Left lobe of liver (tissue), 2 donors: ENCODE data around the gene NR2C2AP. TPM values are rescaled to one million over a fixed set of nuclear protein-coding genes. Genes with fewer than 3 reads are reported as not detected.

Experiments
- ATAC-seq: fragments of 200-7000 bp; cut with Tn5 transposase; one replicate; pipeline ENCODE4 v1.9.1; 2020; ENCODE audit warnings: mild to moderate bottlenecking, moderate library complexity
- DNase-seq: peaks from one replicate; pipeline ENCODE4 v3.0.0-alpha.2; 2020; ENCODE audit warnings: low spot score
- total RNA-seq: library from RNA; stranded (reverse); gene quantifications from one replicate; pipeline ENCODE4 v1.2.1, GENCODE V29; 2021
- donor health status: DM: no; HTN: no; CAD: no; lungs with moderate emphysema.
- donor health status: DM: no; HTN: yes; CAD: no.

NR2C2AP gene
- total RNA-seq, 1 donor from 2014 or later = 3.5 TPM

GRCh38 chr19:19154768-19155494 lies 48.3 kb downstream of the NR2C2AP start:
- no peak for DNase-seq
- no peak for ATAC-seq

- DNase-seq = no peak
- no peak for ATAC-seq
These were observed 50.4 kb downstream of the NR2C2AP start for GRCh38 chr19:19152668-19153384.

- ATAC-seq = no peak
These were observed 51.8 kb downstream of the NR2C2AP start for GRCh38 chr19:19151418-19151817.

More at GRCh38 chr19:19151418-19151817, 51.8 kb downstream of the NR2C2AP start:
- no peak for DNase-seq

Other genes starting within 250 kb of the NR2C2AP start
- gene SUGP2, start 169.9 kb downstream of the NR2C2AP start, total RNA-seq = 35.4 TPM
- 50.9 TPM for gene ARMC6, start 169.8 kb downstream of the NR2C2AP start, total RNA-seq
- gene SLC25A42, start 139.4 kb downstream of the NR2C2AP start, total RNA-seq = 77.8 TPM
- gene TMEM161A, start 64.9 kb downstream of the NR2C2AP start, total RNA-seq = 24.9 TPM
- gene MEF2B, start 33.2 kb downstream of the NR2C2AP start, total RNA-seq = 2.8 TPM
- gene BORCS8, start 11.3 kb downstream of the NR2C2AP start, total RNA-seq = 13.3 TPM
- 20.8 TPM for gene RFXANK, start 11.2 kb downstream of the NR2C2AP start, total RNA-seq
- 0.20 TPM for gene NCAN, start 8.5 kb upstream of the NR2C2AP start, total RNA-seq
- gene TM6SF2, start 69.9 kb upstream of the NR2C2AP start, total RNA-seq = 73.3 TPM
- gene SUGP1, start 117.1 kb upstream of the NR2C2AP start, total RNA-seq = 28.6 TPM
- gene MAU2, start 117.4 kb upstream of the NR2C2AP start, total RNA-seq = 24.7 TPM
- 36.1 TPM for gene GATAD2A, start 202.3 kb upstream of the NR2C2AP start, total RNA-seq